GM23338 (cell line): ENCODE data around the gene DVL1. TPM values are rescaled to one million over a fixed set of nuclear protein-coding genes. Genes with fewer than 3 reads are reported as not detected.

Experiments
- ATAC-seq: fragments of 200-7000 bp; cut with Tn5 transposase; 3 replicates; pipeline ENCODE4 v1.9.1; 2020
- DNase-seq: peaks from one replicate; pipeline ENCODE4 v3.0.0-alpha.2; 2015; ENCODE audit warnings: low spot score
- H2AFZ ChIP-seq: fragments of 200-600 bp; sonication (generic); 2 replicates; pipeline ENCODE4 v1.8.0; 2016; ENCODE audit warnings: antibody characterized with exemption, mild to moderate bottlenecking, moderate library complexity
- H3F3A ChIP-seq: fragments of 200-600 bp; sonication (generic); replicated peaks from 2 replicates; pipeline ENCODE4 v1.8.0; 2017; ENCODE audit warnings: antibody characterized with exemption, mixed run types, low read depth
- H3K27ac ChIP-seq: fragments of 200-600 bp; sonication (generic); 2 replicates; pipeline ENCODE4 v1.6.1; 2016; ENCODE audit warnings: low read depth
- H3K27me3 ChIP-seq: fragments of 200-600 bp; sonication (generic); 2 replicates; pipeline ENCODE4 v1.8.0; 2016; ENCODE audit warnings: mild to moderate bottlenecking, mixed run types, moderate library complexity; ENCODE audit not compliant: insufficient read depth
- H3K36me3 ChIP-seq: fragments of 200-600 bp; sonication (generic); 2 replicates; pipeline ENCODE4 v1.8.0; 2016; ENCODE audit warnings: mild to moderate bottlenecking; ENCODE audit not compliant: insufficient read depth
- H3K4me1 ChIP-seq: fragments of 200-600 bp; sonication (generic); 2 replicates; pipeline ENCODE4 v1.8.0; 2016; ENCODE audit warnings: mild to moderate bottlenecking, moderate library complexity; ENCODE audit not compliant: insufficient read depth
- H3K4me2 ChIP-seq: fragments of 200-600 bp; sonication (generic); 2 replicates; pipeline ENCODE4 v1.7.1; 2017; ENCODE audit warnings: mixed run types
- H3K4me3 ChIP-seq: fragments of 200-600 bp; sonication (generic); 2 replicates; pipeline ENCODE4 v1.6.1; 2016; ENCODE audit warnings: mixed run types
- H3K79me2 ChIP-seq: fragments of 200-600 bp; sonication (generic); replicated peaks from 2 replicates; pipeline ENCODE4 v1.8.0; 2017; ENCODE audit warnings: mild to moderate bottlenecking; ENCODE audit not compliant: insufficient read depth
- H3K9me2 ChIP-seq: fragments of 200-600 bp; sonication (generic); 2 replicates; pipeline ENCODE4 v1.8.0; 2017; ENCODE audit not compliant: insufficient read depth
- H4K20me1 ChIP-seq: fragments of 200-600 bp; sonication (generic); replicated peaks from 2 replicates; pipeline ENCODE4 v1.8.0; 2017; ENCODE audit warnings: mild to moderate bottlenecking; ENCODE audit not compliant: insufficient read depth
- H3K27ac Mint-ChIP-seq: 2 replicates; pipeline ENCODE4 v1.8.0; 2020; ENCODE audit warnings: inconsistent platforms, mild to moderate bottlenecking, moderate library complexity, mixed read lengths
- H3K27me3 Mint-ChIP-seq: 3 replicates; pipeline ENCODE4 v1.8.0; 2022; ENCODE audit warnings: low read depth, mild to moderate bottlenecking, moderate library complexity, mixed read lengths, inconsistent platforms; ENCODE audit not compliant: insufficient read depth, poor library complexity
- H3K36me3 Mint-ChIP-seq: 3 replicates; pipeline ENCODE4 v1.8.0; 2021; ENCODE audit warnings: low read depth, mild to moderate bottlenecking, inconsistent platforms, moderate library complexity, mixed read lengths
- H3K4me1 Mint-ChIP-seq: 3 replicates; pipeline ENCODE4 v1.8.0; 2020; ENCODE audit warnings: mild to moderate bottlenecking, inconsistent platforms, mixed read lengths
- H3K4me3 Mint-ChIP-seq: 3 replicates; pipeline ENCODE4 v1.8.0; 2021; ENCODE audit warnings: moderate library complexity, mild to moderate bottlenecking, inconsistent platforms, mixed read lengths
- H3K9me3 Mint-ChIP-seq: 3 replicates; pipeline ENCODE4 v1.8.0; 2020; ENCODE audit warnings: moderate library complexity, mild to moderate bottlenecking, inconsistent platforms, mixed read lengths
- CREB1 ChIP-seq: fragments of 250-450 bp; sonication (Bioruptor Pico); IDR thresholded peaks from 2 replicates; pipeline ENCODE4 v1.5.0; 2020; ENCODE audit warnings: low read depth, mild to moderate bottlenecking, moderate library complexity
- EZH2 ChIP-seq: fragments of 200-600 bp; sonication (generic); IDR thresholded peaks from one replicate; pipeline ENCODE4 v1.8.0; 2017; ENCODE audit warnings: antibody characterized with exemption, mild to moderate bottlenecking, low read depth; ENCODE audit not compliant: unreplicated experiment
- EZH2phosphoT487 ChIP-seq: fragments of 200-600 bp; sonication (generic); IDR thresholded peaks from one replicate; pipeline ENCODE4 v1.8.1; 2018; ENCODE audit warnings: antibody characterized with exemption; ENCODE audit not compliant: unreplicated experiment
- JUNB ChIP-seq: IDR thresholded peaks from one replicate; pipeline ENCODE4 v1.6.1; 2016; ENCODE audit warnings: antibody characterized with exemption; ENCODE audit not compliant: unreplicated experiment
- NANOG ChIP-seq: IDR thresholded peaks from 2 replicates; pipeline ENCODE4 v1.6.1; 2016; ENCODE audit warnings: antibody characterized with exemption, borderline replicate concordance
- POLR2AphosphoS5 ChIP-seq: IDR thresholded peaks from 2 replicates; pipeline ENCODE4 v1.6.1; 2016; ENCODE audit warnings: antibody characterized with exemption, low read depth
- STAT1 ChIP-seq: IDR thresholded peaks from one replicate; pipeline ENCODE4 v1.6.1; 2016; ENCODE audit warnings: antibody characterized with exemption; ENCODE audit not compliant: unreplicated experiment
- ZNF114 ChIP-seq: fragments of 250-450 bp; sonication (Bioruptor Pico); IDR thresholded peaks from 2 replicates; pipeline ENCODE4 v1.5.0; 2020; ENCODE audit warnings: mild to moderate bottlenecking, moderate library complexity
- ZNF331 ChIP-seq: fragments of 250-450 bp; sonication (Bioruptor Pico); IDR thresholded peaks from 2 replicates; pipeline ENCODE4 v1.5.0; 2020; ENCODE audit warnings: low read depth, mild to moderate bottlenecking, moderate library complexity
- polyA plus RNA-seq: library from polyadenylated mRNA; unstranded; fragments of >200 nt; fragmentation: Nextera tagmentation; extraction: Ambion mirVana; gene quantifications from 2 replicates; pipeline ENCODE4 v1.2.1, GENCODE V29; 2016
- total RNA-seq: library from RNA; depleted of rRNA; stranded (reverse); fragments of >200 nt; shearing (Covaris generic); gene quantifications from 2 replicates; pipeline ENCODE4 v1.2.3, GENCODE V29; 2014
- TF ChIP-seq, protein P1 (sequence below): fragments of 250-450 bp; sonication (Bioruptor Pico); IDR thresholded peaks from 2 replicates; pipeline ENCODE4 v1.5.0; 2020; ENCODE audit warnings: mild to moderate bottlenecking, moderate library complexity
- TF ChIP-seq, protein P2 (sequence below): IDR thresholded peaks from one replicate; pipeline ENCODE4 v1.6.1; 2018; ENCODE audit warnings: antibody characterized with exemption; ENCODE audit not compliant: unreplicated experiment
- TF ChIP-seq, protein P3 (sequence below): IDR thresholded peaks from 2 replicates; pipeline ENCODE4 v1.6.1; 2016; ENCODE audit warnings: antibody characterized with exemption
- TF ChIP-seq, protein P4 (sequence below), 2 experiments: fragments of 200-600 bp in 1 of 2; sonication (generic) in 1 of 2; conservative IDR thresholded peaks; 2 replicates each; pipeline versions ENCODE4 v1.5.1 to v1.6.1; 2016 to 2017; ENCODE audit warnings: antibody characterized with exemption in 2 of 2, low read depth in 2 of 2, mild to moderate bottlenecking in 2 of 2, moderate library complexity in 1 of 2

The DVL1 gene
- total and polyA plus RNA-seq, 2 experiments from 2014 or later = 13.5 to 69.7 TPM

DNA sequence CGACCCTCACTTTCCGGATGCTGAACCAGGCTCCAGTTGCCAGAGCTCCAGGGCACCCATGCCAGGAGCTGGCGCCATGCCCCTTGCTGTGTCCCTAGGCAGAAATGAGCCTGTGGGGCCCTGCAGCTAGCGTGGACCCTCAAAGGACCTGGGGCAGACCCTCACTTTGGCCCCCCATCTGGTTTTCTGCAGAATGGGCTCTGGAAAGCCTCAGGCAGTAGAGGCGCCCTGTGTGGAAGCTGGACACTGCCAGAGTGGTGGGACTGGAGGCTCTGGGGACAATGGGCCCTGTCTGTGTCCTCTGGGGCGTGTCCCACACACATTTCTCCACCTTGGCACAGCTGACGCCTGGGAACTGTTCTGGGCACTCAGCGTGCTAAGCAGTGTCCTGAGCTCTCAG lies 32.1 kb upstream of the DVL1 start:
- Mint-ChIP-seq H3K4me3 (no peak overlapping the region), H3K4me1 (peaks cover 3% of the 10 kb centered on the region; the same call in 2 of the 3 replicates), H3K27me3 (peaks cover 3% of the 10 kb centered on the region), H3K36me3 (peaks cover 23% of the 10 kb centered on the region), H3K9me3 (no peaks in the 10 kb centered on the region; the same call in 2 of the 3 replicates), H3K27ac (no peak overlapping the region)
- Histone ChIP-seq H2AFZ (no peak overlapping the region), H3F3A (peaks cover 6% of the 10 kb centered on the region), H3K4me1 (peaks cover 3% of the 10 kb centered on the region; the same call in 1 of the 2 replicates), H3K4me2 (no peak overlapping the region), H3K36me3 (peaks cover 4% of the 10 kb centered on the region; the same call in 1 of the 2 replicates), H3K27me3 (no peaks in the 10 kb centered on the region), H3K9me2 (no peaks in the 10 kb centered on the region), H4K20me1 (no peaks in the 10 kb centered on the region; the same call in 1 of the 2 replicates), H3K79me2 (0 out of 2 replicates have a peak, but pooled peaks cover 5% of the 10 kb centered on the region), H3K27ac (no peak overlapping the region), H3K4me3 (no peak overlapping the region)
- TF ChIP-seq STAT1 (no peak), ZNF114 (CRISPR knock-in tag) (no peak), CREB1 (no peak), EZH2phosphoT487 (no peak), EZH2 (no peak), NANOG (no peak), POLR2AphosphoS5 (no peak), JUNB (no peak), ZNF331 (CRISPR knock-in tag) (no peak)
- TF ChIP-seq, protein P1, sequence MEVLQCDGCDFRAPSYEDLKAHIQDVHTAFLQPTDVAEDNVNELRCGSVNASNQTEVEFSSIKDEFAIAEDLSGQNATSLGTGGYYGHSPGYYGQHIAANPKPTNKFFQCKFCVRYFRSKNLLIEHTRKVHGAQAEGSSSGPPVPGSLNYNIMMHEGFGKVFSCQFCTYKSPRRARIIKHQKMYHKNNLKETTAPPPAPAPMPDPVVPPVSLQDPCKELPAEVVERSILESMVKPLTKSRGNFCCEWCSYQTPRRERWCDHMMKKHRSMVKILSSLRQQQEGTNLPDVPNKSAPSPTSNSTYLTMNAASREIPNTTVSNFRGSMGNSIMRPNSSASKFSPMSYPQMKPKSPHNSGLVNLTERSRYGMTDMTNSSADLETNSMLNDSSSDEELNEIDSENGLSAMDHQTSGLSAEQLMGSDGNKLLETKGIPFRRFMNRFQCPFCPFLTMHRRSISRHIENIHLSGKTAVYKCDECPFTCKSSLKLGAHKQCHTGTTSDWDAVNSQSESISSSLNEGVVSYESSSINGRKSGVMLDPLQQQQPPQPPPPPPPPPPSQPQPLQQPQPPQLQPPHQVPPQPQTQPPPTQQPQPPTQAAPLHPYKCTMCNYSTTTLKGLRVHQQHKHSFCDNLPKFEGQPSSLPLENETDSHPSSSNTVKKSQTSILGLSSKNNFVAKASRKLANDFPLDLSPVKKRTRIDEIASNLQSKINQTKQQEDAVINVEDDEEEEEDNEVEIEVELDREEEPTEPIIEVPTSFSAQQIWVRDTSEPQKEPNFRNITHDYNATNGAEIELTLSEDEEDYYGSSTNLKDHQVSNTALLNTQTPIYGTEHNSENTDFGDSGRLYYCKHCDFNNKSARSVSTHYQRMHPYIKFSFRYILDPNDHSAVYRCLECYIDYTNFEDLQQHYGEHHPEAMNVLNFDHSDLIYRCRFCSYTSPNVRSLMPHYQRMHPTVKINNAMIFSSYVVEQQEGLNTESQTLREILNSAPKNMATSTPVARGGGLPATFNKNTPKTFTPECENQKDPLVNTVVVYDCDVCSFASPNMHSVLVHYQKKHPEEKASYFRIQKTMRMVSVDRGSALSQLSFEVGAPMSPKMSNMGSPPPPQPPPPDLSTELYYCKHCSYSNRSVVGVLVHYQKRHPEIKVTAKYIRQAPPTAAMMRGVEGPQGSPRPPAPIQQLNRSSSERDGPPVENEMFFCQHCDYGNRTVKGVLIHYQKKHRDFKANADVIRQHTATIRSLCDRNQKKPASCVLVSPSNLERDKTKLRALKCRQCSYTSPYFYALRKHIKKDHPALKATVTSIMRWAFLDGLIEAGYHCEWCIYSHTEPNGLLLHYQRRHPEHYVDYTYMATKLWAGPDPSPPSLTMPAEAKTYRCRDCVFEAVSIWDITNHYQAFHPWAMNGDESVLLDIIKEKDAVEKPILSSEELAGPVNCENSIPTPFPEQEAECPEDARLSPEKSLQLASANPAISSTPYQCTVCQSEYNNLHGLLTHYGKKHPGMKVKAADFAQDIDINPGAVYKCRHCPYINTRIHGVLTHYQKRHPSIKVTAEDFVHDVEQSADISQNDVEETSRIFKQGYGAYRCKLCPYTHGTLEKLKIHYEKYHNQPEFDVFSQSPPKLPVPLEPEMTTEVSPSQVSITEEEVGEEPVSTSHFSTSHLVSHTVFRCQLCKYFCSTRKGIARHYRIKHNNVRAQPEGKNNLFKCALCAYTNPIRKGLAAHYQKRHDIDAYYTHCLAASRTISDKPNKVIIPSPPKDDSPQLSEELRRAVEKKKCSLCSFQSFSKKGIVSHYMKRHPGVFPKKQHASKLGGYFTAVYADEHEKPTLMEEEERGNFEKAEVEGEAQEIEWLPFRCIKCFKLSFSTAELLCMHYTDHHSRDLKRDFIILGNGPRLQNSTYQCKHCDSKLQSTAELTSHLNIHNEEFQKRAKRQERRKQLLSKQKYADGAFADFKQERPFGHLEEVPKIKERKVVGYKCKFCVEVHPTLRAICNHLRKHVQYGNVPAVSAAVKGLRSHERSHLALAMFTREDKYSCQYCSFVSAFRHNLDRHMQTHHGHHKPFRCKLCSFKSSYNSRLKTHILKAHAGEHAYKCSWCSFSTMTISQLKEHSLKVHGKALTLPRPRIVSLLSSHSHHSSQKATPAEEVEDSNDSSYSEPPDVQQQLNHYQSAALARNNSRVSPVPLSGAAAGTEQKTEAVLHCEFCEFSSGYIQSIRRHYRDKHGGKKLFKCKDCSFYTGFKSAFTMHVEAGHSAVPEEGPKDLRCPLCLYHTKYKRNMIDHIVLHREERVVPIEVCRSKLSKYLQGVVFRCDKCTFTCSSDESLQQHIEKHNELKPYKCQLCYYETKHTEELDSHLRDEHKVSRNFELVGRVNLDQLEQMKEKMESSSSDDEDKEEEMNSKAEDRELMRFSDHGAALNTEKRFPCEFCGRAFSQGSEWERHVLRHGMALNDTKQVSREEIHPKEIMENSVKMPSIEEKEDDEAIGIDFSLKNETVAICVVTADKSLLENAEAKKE (CRISPR knock-in tag) = no peak
- TF ChIP-seq, protein P2, sequence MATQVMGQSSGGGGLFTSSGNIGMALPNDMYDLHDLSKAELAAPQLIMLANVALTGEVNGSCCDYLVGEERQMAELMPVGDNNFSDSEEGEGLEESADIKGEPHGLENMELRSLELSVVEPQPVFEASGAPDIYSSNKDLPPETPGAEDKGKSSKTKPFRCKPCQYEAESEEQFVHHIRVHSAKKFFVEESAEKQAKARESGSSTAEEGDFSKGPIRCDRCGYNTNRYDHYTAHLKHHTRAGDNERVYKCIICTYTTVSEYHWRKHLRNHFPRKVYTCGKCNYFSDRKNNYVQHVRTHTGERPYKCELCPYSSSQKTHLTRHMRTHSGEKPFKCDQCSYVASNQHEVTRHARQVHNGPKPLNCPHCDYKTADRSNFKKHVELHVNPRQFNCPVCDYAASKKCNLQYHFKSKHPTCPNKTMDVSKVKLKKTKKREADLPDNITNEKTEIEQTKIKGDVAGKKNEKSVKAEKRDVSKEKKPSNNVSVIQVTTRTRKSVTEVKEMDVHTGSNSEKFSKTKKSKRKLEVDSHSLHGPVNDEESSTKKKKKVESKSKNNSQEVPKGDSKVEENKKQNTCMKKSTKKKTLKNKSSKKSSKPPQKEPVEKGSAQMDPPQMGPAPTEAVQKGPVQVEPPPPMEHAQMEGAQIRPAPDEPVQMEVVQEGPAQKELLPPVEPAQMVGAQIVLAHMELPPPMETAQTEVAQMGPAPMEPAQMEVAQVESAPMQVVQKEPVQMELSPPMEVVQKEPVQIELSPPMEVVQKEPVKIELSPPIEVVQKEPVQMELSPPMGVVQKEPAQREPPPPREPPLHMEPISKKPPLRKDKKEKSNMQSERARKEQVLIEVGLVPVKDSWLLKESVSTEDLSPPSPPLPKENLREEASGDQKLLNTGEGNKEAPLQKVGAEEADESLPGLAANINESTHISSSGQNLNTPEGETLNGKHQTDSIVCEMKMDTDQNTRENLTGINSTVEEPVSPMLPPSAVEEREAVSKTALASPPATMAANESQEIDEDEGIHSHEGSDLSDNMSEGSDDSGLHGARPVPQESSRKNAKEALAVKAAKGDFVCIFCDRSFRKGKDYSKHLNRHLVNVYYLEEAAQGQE = no peak
- TF ChIP-seq, protein P3, sequence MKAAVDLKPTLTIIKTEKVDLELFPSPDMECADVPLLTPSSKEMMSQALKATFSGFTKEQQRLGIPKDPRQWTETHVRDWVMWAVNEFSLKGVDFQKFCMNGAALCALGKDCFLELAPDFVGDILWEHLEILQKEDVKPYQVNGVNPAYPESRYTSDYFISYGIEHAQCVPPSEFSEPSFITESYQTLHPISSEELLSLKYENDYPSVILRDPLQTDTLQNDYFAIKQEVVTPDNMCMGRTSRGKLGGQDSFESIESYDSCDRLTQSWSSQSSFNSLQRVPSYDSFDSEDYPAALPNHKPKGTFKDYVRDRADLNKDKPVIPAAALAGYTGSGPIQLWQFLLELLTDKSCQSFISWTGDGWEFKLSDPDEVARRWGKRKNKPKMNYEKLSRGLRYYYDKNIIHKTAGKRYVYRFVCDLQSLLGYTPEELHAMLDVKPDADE = no peak
- TF ChIP-seq, protein P4, sequence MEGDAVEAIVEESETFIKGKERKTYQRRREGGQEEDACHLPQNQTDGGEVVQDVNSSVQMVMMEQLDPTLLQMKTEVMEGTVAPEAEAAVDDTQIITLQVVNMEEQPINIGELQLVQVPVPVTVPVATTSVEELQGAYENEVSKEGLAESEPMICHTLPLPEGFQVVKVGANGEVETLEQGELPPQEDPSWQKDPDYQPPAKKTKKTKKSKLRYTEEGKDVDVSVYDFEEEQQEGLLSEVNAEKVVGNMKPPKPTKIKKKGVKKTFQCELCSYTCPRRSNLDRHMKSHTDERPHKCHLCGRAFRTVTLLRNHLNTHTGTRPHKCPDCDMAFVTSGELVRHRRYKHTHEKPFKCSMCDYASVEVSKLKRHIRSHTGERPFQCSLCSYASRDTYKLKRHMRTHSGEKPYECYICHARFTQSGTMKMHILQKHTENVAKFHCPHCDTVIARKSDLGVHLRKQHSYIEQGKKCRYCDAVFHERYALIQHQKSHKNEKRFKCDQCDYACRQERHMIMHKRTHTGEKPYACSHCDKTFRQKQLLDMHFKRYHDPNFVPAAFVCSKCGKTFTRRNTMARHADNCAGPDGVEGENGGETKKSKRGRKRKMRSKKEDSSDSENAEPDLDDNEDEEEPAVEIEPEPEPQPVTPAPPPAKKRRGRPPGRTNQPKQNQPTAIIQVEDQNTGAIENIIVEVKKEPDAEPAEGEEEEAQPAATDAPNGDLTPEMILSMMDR (conservative IDR thresholded peaks at IDR 0.05; ENCODE audit: low read depth in 2 of 2) = no peak
- no peak for ATAC-seq
- no peak for DNase-seq
